Left hindlimb (tissue), 1 donor: ENCODE results near the gene FLCN.
"Not testable (repeated sequence)": the region's sequence is repeated elsewhere in the genome, so short reads cannot be mapped to it uniquely, and the experiment has no call there.

Source experiments
- DNase-seq: peaks from one replicate; pipeline ENCODE4 v3.0.0-alpha.2; 2018

Gene FLCN

DNA sequence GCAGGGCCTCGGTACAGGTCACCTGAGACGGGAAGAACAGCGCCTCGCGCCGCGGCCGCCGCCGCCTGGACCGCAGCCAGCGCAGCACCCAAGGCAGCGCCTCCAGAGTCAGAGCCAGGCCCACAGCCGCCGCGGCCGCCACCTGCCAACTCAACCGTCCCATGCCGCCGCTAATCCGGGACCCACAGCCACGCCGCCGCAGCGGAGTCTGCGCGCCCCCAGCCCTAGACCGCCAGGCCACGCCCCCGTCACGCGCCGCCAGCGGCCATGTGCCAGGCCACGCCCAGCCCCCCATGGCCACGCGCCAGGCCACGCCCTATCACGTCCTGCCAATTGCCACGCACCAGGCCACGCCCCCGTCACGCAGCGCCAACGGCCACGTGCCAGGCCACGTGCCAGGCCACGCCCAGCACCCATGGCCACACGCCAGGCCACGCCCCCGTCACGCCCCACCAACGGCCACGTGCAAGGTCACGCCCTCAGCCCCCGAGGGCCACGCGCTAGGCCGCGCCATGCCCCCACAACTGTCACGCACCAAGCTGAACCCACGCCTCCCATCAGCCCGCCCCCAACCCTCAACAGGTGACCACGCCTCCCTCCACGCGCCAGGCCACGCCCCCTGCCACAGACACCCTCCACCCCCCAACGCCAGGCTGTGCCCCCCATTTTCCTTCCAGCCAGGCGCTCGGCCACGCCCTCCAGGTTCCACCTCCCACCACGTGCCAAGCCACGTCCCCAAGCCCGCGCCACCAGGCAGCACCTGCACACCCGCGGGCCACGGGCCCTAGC lies 30.6 kb downstream of the FLCN start, which contains the start of gene PLD6:
Gene PLD6, minus strand, starts transcription at position 210 of the 789 bp plus-strand sequence. Its CDS starts 47 bp downstream, at position 163.
- DNase-seq = peak; percentile 72

DNA sequence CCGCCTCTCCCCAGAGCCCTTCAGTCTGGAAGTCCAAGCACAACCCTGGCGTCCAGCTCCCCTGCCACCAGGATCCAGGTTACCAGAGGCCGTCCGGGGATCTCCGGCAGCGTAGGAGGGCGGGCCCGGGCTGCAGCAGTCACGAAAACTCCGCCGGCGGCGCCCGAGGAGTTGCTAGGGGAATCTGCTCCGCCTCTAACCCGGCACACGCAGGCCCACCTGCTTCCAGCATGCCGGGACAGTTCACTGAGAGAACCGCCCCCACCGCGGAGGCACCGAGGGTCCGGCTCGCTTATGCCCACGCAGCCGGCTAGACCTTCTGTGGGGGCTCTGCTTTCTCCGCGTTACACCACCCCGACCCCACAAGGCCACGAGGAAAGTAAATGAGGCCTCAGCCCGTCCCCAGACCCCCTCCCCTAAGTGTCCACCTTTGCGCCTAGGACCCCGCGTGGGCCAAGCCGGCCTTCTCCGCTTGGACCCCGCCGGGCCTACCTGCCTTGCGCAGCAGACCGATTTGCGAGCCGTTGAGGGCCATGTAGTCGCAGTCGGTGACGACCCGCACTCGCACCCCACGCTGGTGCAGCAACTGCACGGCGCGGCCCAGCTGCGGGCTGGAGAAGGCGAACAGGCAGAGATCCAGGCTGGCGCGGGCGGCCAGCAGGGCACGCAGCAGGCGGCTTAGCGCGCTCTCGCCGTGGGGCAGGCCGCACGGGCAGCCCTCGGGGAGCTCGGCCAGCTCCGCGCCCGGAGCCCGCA lies 31.4 kb downstream of the FLCN start:
- peak; percentile 70 for DNase-seq

- DNase-seq = no peak
Observed at GRCh38 chr17:17204635-17205231, 32.2 kb downstream of the FLCN start.

GRCh38 chr17:17204041-17204591 lies 32.9 kb downstream of the FLCN start:
- DNase-seq = no peak

- no peak for DNase-seq
Observed at GRCh38 chr17:17203173-17203730, 33.7 kb downstream of the FLCN start.

DNA sequence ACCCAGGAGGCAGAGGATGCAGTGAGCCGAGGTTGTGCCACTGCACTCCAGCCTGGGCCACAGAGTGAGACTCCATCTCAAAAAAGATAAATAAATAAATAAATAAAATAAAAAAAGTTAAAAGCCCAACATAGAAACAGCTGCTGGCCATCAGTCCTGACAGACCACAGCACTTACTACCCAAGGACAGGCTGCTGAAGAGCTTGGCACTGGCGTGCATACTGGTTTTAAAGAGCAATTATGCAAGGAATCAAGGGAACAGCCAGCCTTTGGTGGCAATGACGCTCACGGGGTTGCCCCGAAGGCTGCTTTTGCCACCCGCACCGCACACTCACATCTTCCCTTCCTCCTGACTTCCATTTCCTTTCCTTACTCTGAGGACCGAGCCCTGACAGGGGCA lies 35.1 kb downstream of the FLCN start:
- no peak for DNase-seq

GRCh38 chr17:17201271-17201670 lies 35.7 kb downstream of the FLCN start:
- no peak for DNase-seq

GRCh38 chr17:17200831-17201230 lies 36.1 kb downstream of the FLCN start:
- no peak for DNase-seq

DNA sequence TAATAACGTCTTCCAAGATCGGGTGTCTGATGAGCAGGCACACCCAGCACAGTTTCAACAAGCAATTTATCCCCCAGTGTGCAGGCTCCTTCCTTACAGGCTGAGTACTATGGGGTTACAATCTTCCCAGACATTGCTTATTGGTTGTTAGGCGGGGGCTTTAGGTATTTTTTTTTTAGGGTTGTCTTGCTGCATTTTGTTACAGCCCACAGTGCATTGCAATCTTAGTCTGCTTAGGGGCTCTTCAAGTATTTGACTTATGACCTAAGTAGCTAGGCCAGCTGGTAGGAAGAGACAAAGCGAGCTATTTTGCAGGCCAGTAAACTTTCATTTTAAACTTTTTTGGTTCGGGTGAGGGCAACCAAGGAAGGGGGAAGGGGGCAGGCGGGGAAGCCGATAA lies 36.7 kb downstream of the FLCN start:
- DNase-seq = no peak

- no peak for DNase-seq
Observed at GRCh38 chr17:17198281-17198680, 38.7 kb downstream of the FLCN start.

GRCh38 chr17:17196776-17197175 lies 40.2 kb downstream of the FLCN start:
- DNase-seq = no peak

DNA sequence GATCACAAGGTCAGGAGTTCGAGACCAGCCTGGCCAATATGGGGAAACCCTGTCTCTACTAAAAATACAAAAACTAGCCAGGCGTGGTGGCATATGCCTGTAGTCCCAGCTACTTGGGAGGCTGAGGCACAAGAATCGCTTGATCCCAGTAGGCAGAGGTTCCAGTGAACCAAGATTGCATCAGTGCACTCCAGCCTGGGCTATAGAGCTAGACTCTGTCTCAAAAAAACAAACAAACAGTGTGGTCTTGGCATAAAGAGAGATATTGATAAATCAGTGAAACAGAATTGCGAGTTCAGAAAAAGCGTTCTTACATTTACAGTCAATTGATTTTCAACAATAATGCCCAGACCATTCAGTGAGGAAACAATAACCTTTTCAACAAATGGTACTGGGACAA lies 41.5 kb downstream of the FLCN start:
- DNase-seq = not testable (repeated sequence)

- no peak for DNase-seq
Observed at GRCh38 chr17:17191961-17192381, 45.0 kb downstream of the FLCN start.

DNA sequence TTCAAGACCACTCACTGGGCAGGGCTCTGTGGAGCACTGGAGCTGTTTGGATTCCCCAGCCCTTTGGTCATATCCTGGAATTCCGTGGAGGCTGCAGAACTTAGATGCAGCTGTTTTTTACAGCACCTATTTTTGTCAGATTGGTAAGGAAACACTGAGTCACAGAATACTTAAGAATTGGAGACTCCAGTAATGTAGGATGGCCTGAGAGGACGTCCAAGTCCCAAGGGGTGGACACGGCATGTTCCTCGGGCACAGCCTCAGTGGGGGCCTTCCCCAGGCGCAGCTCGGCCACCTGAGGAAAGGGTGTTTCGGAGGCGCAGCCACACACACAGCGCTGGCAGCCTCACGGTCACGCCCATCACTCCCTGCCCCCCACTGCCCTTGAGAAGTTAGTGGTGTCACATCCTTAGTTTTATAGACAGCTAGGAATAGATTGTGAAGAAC lies 45.6 kb downstream of the FLCN start:
- DNase-seq = no peak

- DNase-seq = no peak
Observed at GRCh38 chr17:17190188-17190587, 46.8 kb downstream of the FLCN start.

DNA sequence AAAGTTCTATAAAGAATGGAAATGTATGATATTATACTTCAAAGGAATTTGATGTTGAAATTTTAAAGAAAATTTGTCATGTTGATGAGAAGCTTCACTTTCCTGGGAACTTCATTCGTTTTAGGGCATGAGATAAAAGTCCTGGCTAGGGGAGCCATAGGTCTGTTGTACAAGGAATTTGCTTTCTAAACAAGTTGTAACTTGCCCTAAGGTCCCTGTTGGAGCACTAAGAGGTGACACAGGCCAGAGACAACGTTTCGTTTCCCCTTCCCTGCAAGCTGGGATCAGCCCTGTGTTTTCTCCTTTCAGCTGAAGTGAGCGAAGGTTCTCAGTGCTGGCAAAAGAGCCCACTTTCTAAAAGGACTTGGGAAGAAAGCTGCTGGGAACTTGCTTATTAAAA lies 47.4 kb downstream of the FLCN start:
- DNase-seq = no peak

GRCh38 chr17:17188586-17188985 lies 48.4 kb downstream of the FLCN start:
- DNase-seq = no peak

DNA sequence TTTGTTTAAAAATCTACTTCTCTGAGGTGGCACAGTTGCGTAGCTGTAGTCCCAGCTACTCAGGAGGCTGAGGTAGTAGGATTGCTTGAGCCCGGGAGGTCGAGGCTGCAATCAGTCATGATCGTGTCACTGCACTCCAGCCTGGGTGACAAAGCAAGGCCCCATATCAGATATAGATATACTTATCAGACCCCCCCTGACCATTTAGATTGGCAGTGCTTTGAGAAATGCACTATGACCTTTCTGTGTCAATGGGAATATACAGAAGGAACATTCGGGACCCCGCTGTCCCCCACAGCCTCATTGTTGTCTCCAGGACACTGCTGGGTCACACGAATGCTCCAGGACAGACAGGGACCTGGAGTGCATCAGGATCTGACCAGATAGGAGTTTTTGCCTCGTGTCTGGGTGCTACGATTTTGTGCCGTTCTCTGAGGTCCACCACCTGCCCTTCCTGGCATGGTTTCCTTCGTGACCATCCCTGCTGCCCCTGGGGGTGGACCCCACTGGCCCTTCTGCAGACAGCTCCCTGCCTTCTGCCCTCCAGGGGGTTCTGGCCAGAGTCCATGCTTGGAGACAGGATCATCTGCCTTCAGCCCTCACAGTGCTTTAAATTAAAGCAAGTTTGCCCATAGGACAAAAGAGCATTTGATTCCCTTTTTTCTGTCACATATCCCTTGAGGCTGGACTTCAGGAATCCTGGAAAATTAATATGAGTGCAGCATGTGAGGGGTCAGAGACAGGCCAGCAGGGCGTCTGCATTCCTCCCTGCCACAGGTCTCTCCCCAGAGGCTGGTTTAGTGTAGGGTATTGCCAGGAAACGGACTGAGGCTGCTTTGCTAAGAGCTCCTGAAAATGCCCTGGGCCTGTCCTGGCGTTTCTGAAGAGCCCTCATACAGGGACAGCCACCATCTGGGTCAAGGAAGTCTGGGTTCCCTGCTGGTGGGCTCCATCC lies 50.1 kb downstream of the FLCN start:
- no peak for DNase-seq

GRCh38 chr17:17186051-17186450 lies 50.9 kb downstream of the FLCN start:
- DNase-seq = no peak

DNA sequence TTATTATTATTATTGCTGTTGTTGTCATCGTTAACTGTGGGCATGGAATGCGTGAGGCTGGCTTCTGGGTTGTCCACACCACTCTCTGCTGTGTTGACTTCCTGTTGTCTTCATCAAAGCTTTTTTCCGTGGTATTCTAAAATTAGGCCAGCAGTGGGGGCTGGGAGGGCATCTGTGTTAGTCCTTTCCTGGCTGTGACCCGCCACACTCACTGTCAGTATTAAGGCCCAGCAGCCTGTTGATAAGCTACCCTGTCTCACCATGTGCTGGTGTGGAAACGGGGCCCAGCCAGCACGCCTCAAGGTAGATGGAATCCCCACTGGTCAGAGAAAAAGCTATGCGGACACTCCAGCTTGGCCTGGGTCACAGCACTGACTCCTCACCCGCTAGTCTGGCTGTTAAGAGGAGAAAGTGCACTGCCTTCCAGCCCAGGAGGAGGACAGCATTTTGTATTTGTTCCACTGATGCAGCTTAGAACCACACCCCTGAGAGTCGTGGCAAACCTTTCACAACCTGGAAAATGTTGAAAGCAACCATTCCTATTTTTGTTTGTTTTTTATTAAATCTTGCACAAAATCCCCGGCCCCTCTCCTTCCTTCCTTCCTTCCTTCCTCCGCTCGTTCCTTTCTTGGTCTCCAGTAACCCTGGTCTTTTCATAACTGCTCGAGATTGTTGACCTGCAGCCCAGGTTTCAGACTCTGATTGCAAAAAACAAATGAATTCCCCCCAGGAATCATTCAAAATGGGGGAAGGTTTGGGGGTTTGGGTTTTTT lies 51.8 kb downstream of the FLCN start:
- DNase-seq = not testable (repeated sequence)

DNA sequence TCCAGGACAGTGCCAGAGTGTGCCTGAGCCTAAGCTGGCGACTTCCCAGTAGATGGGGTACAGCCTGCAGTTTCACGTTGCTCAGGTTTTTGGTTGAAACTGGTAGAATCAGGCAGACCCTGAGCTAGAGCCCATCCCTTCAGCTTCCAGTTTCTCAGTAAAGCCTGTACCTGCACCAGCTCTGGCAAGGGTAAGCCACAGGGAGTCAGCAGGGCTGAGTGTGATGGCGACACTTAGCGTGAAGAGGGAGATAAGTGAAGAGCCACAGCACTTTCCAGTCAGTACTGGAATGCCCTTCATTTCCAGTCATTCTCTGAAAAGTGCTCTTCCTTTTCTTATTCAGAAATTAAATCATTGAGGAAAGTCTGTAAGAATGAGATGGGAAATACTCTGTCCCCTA lies 53.2 kb downstream of the FLCN start:
- no peak for DNase-seq
